Measurements from ENCODE around the gene RASA3. TPM values are rescaled to one million over a fixed set of nuclear protein-coding genes. Genes with fewer than 3 reads are reported as not detected.
A peak's percentile ranks its signal among the peaks of the same experiment; 100 is the strongest.

RASA3 gene
- total RNA-seq, 2 experiments from 2014 or later: 65.6 to 73.9 TPM

GRCh38 chr13:114049026-114049425, 83.4 kb downstream of the RASA3 start:
- POLR2A ChIA-PET: no interaction called here
- Mint-ChIP-seq H3K36me3 (peaks cover 9% of the 10 kb centered on the region), H3K9me3 (no peaks in the 10 kb centered on the region)

GRCh38 chr13:114048443-114048842, 84.0 kb downstream of the RASA3 start:
- no peak overlapping the region for H3K27ac Mint-ChIP-seq
- H3K36me3 Mint-ChIP-seq: peaks cover 9% of the 10 kb centered on the region
- H3K4me3 Mint-ChIP-seq: no peak overlapping the region
- H3K4me1 Mint-ChIP-seq: peaks cover 18% of the 10 kb centered on the region
- POLR2A ChIA-PET: no interaction called here
- no peak for DNase-seq
- H3K9me3 Mint-ChIP-seq: no peaks in the 10 kb centered on the region
- H3K27me3 Mint-ChIP-seq: no peaks in the 10 kb centered on the region
- ATAC-seq (ENCODE audit: low read depth): no peak

More at GRCh38 chr13:114049026-114049425, 83.4 kb downstream of the RASA3 start:
- no peaks in the 10 kb centered on the region for H3K27me3 Mint-ChIP-seq
- H3K27ac Mint-ChIP-seq: peak overlapping the region; percentile 61
- peaks cover 18% of the 10 kb centered on the region for H3K4me1 Mint-ChIP-seq
- peak; percentile 38 for ATAC-seq (ENCODE audit: low read depth)
- no peak for DNase-seq
- H3K4me3 Mint-ChIP-seq: peak overlapping the region; percentile 56

- H3K4me1 Mint-ChIP-seq: peaks cover 15% of the 10 kb centered on the region
- no peak for DNase-seq
- no peak overlapping the region for H3K4me3 Mint-ChIP-seq
- H3K9me3 Mint-ChIP-seq: no peaks in the 10 kb centered on the region
- no peaks in the 10 kb centered on the region for H3K27me3 Mint-ChIP-seq
- H3K27ac Mint-ChIP-seq: no peak overlapping the region
- peaks cover 9% of the 10 kb centered on the region for H3K36me3 Mint-ChIP-seq
- ATAC-seq (ENCODE audit: low read depth): no peak
- POLR2A ChIA-PET: no interaction called here
Measured at GRCh38 chr13:114047358-114047881, 85.0 kb downstream of the RASA3 start.

- peaks cover 15% of the 10 kb centered on the region for H3K4me1 Mint-ChIP-seq
- DNase-seq (no peak), ATAC-seq (ENCODE audit: low read depth) (no peak)
- POLR2A ChIA-PET: no interaction called here
- no peak overlapping the region for H3K27ac Mint-ChIP-seq
- no peak overlapping the region for H3K4me3 Mint-ChIP-seq
- no peaks in the 10 kb centered on the region for H3K9me3 Mint-ChIP-seq
- H3K36me3 Mint-ChIP-seq: peaks cover 9% of the 10 kb centered on the region
- no peaks in the 10 kb centered on the region for H3K27me3 Mint-ChIP-seq
Measured at GRCh38 chr13:114046431-114046975, 85.9 kb downstream of the RASA3 start.

GRCh38 chr13:114045113-114045735, 87.2 kb downstream of the RASA3 start:
- H3K27me3 Mint-ChIP-seq: no peaks in the 10 kb centered on the region
- no peaks in the 10 kb centered on the region for H3K9me3 Mint-ChIP-seq
- H3K36me3 Mint-ChIP-seq: peaks cover 11% of the 10 kb centered on the region
- H3K4me3 Mint-ChIP-seq: no peak overlapping the region
- DNase-seq: no peak
- POLR2A ChIA-PET: no interaction called here
- no peak for ATAC-seq (ENCODE audit: low read depth)
- no peak overlapping the region for H3K27ac Mint-ChIP-seq
- H3K4me1 Mint-ChIP-seq: peaks cover 15% of the 10 kb centered on the region

GRCh38 chr13:114044486-114044885, 87.9 kb downstream of the RASA3 start:
- POLR2A ChIA-PET: no interaction called here
- H3K27me3 Mint-ChIP-seq: no peaks in the 10 kb centered on the region
- H3K4me3 Mint-ChIP-seq: no peak overlapping the region
- no peak for DNase-seq
- H3K36me3 Mint-ChIP-seq: peaks cover 11% of the 10 kb centered on the region
- no peak overlapping the region for H3K27ac Mint-ChIP-seq
- peaks cover 13% of the 10 kb centered on the region for H3K4me1 Mint-ChIP-seq
- no peaks in the 10 kb centered on the region for H3K9me3 Mint-ChIP-seq
- no peak for ATAC-seq (ENCODE audit: low read depth)

- H3K9me3 Mint-ChIP-seq: no peaks in the 10 kb centered on the region
- DNase-seq (no peak), ATAC-seq (ENCODE audit: low read depth) (peak; percentile 24)
- peaks cover 7% of the 10 kb centered on the region for H3K36me3 Mint-ChIP-seq
- H3K4me1 Mint-ChIP-seq: peaks cover 6% of the 10 kb centered on the region
- H3K4me3 Mint-ChIP-seq: no peak overlapping the region
- no peak overlapping the region for H3K27ac Mint-ChIP-seq
- POLR2A ChIA-PET: no interaction called here
- H3K27me3 Mint-ChIP-seq: no peaks in the 10 kb centered on the region
Measured at GRCh38 chr13:114043421-114044053, 88.9 kb downstream of the RASA3 start.

- no peak for DNase-seq
- POLR2A ChIA-PET: no interaction called here
- Mint-ChIP-seq H3K9me3 (no peaks in the 10 kb centered on the region), H3K27ac (no peak overlapping the region), H3K27me3 (no peaks in the 10 kb centered on the region), H3K4me3 (no peak overlapping the region), H3K4me1 (peaks cover 6% of the 10 kb centered on the region), H3K36me3 (peaks cover 7% of the 10 kb centered on the region)
- ATAC-seq (ENCODE audit: low read depth): no peak
Measured at GRCh38 chr13:114042066-114042815, 90.2 kb downstream of the RASA3 start.

- no peak for DNase-seq
- H3K9me3 Mint-ChIP-seq: no peaks in the 10 kb centered on the region
- H3K4me3 Mint-ChIP-seq: no peak overlapping the region
- H3K27ac Mint-ChIP-seq: no peak overlapping the region
- H3K27me3 Mint-ChIP-seq: no peaks in the 10 kb centered on the region
- H3K36me3 Mint-ChIP-seq: peaks cover 7% of the 10 kb centered on the region
- POLR2A ChIA-PET: no interaction called here
- H3K4me1 Mint-ChIP-seq: peaks cover 6% of the 10 kb centered on the region
- ATAC-seq (ENCODE audit: low read depth): no peak
Measured at GRCh38 chr13:114041493-114041892, 90.9 kb downstream of the RASA3 start.

- Mint-ChIP-seq H3K4me3 (no peak overlapping the region), H3K27ac (no peak overlapping the region)
Measured at GRCh38 chr13:114039471-114040141, 92.8 kb downstream of the RASA3 start.

GRCh38 chr13:114038900-114039299, 93.5 kb downstream of the RASA3 start:
- Mint-ChIP-seq H3K4me1 (no peaks in the 10 kb centered on the region), H3K36me3 (peaks cover 2% of the 10 kb centered on the region)
- POLR2A ChIA-PET: no interaction called here

More at GRCh38 chr13:114039471-114040141, 92.8 kb downstream of the RASA3 start:
- peaks cover 4% of the 10 kb centered on the region for H3K36me3 Mint-ChIP-seq
- DNase-seq (no peak), ATAC-seq (ENCODE audit: low read depth) (peak; percentile 25)
- peaks cover 2% of the 10 kb centered on the region for H3K4me1 Mint-ChIP-seq
- no peaks in the 10 kb centered on the region for H3K27me3 Mint-ChIP-seq
- POLR2A ChIA-PET: no interaction called here
- H3K9me3 Mint-ChIP-seq: no peaks in the 10 kb centered on the region

GRCh38 chr13:114038211-114038613, 94.2 kb downstream of the RASA3 start:
- H3K27ac Mint-ChIP-seq: no peak overlapping the region
- no peak overlapping the region for H3K4me3 Mint-ChIP-seq
- H3K36me3 Mint-ChIP-seq: peaks cover 2% of the 10 kb centered on the region

More at GRCh38 chr13:114038900-114039299, 93.5 kb downstream of the RASA3 start:
- no peak for DNase-seq
- no peak overlapping the region for H3K4me3 Mint-ChIP-seq
- ATAC-seq (ENCODE audit: low read depth): no peak
- no peaks in the 10 kb centered on the region for H3K9me3 Mint-ChIP-seq
- no peaks in the 10 kb centered on the region for H3K27me3 Mint-ChIP-seq
- no peak overlapping the region for H3K27ac Mint-ChIP-seq

GRCh38 chr13:114037674-114038073, 94.7 kb downstream of the RASA3 start:
- ATAC-seq (ENCODE audit: low read depth) (no peak), DNase-seq (no peak)
- H3K27me3 Mint-ChIP-seq: no peaks in the 10 kb centered on the region
- no peak overlapping the region for H3K4me3 Mint-ChIP-seq
- H3K27ac Mint-ChIP-seq: no peak overlapping the region
- H3K9me3 Mint-ChIP-seq: no peaks in the 10 kb centered on the region
- H3K4me1 Mint-ChIP-seq: no peaks in the 10 kb centered on the region
- peaks cover 2% of the 10 kb centered on the region for H3K36me3 Mint-ChIP-seq
- POLR2A ChIA-PET: no interaction called here

More at GRCh38 chr13:114038211-114038613, 94.2 kb downstream of the RASA3 start:
- no peaks in the 10 kb centered on the region for H3K9me3 Mint-ChIP-seq
- H3K4me1 Mint-ChIP-seq: no peaks in the 10 kb centered on the region
- ATAC-seq (ENCODE audit: low read depth) (no peak), DNase-seq (no peak)
- POLR2A ChIA-PET: no interaction called here
- no peaks in the 10 kb centered on the region for H3K27me3 Mint-ChIP-seq

Measured in activated naive CD8-positive, alpha-beta T cell treated with anti-CD3 and anti-CD28 coated beads, Interleukin-2, amount 10 ng/mL, durations not matched to agents 7 days and 5 days (primary cell).